AG09319 (cell line): ENCODE data around the gene LINS1.

Experiments
- DNase-seq: peaks from one replicate; pipeline ENCODE4 v3.0.0-alpha.2; 2010; ENCODE audit warnings: low read depth; ENCODE audit errors: extremely low read depth
- CTCF ChIP-seq: IDR thresholded peaks from 2 replicates; pipeline ENCODE4 v1.5.1; 2011; ENCODE audit warnings: low read depth, mild to moderate bottlenecking, inconsistent platforms, low read length, moderate library complexity

Gene LINS1

GRCh38 chr15:100616700-100617099, 14.7 kb upstream of the LINS1 start:
- DNase-seq, result no peak
- no peak for TF ChIP-seq CTCF

- DNase-seq, result no peak
- no peak for TF ChIP-seq CTCF
Measured at GRCh38 chr15:100615801-100616200, 13.8 kb upstream of the LINS1 start.

- no peak for DNase-seq
- no peak for TF ChIP-seq CTCF
Measured at GRCh38 chr15:100614918-100615317, 12.9 kb upstream of the LINS1 start.

- no peak for DNase-seq
Measured at GRCh38 chr15:100614336-100614735, 12.4 kb upstream of the LINS1 start.

GRCh38 chr15:100613208-100613607, 11.2 kb upstream of the LINS1 start:
- no peak for TF ChIP-seq CTCF

More at GRCh38 chr15:100614336-100614735, 12.4 kb upstream of the LINS1 start:
- no peak for TF ChIP-seq CTCF

GRCh38 chr15:100612539-100612938, 10.6 kb upstream of the LINS1 start:
- no peak for TF ChIP-seq CTCF
- no peak for DNase-seq

More at GRCh38 chr15:100613208-100613607, 11.2 kb upstream of the LINS1 start:
- no peak for DNase-seq

GRCh38 chr15:100602823-100603393, 924 bp upstream of the LINS1 start:
- TF ChIP-seq CTCF, result no peak
- DNase-seq, result no peak
